GM18517 (cell line): Measurements from ENCODE around the gene ZIC2.
"Not testable (repeated sequence)": the region's sequence is repeated elsewhere in the genome, so short reads cannot be mapped to it uniquely, and the experiment has no call there.

ENCODE experiments used
- ATAC-seq: cut with Tn5 transposase; IDR thresholded peaks from one replicate; pipeline ENCODE4 v1.9.1; 2021; ENCODE audit warnings: mild to moderate bottlenecking, moderate library complexity; ENCODE audit not compliant: unreplicated experiment

The ZIC2 gene

DNA sequence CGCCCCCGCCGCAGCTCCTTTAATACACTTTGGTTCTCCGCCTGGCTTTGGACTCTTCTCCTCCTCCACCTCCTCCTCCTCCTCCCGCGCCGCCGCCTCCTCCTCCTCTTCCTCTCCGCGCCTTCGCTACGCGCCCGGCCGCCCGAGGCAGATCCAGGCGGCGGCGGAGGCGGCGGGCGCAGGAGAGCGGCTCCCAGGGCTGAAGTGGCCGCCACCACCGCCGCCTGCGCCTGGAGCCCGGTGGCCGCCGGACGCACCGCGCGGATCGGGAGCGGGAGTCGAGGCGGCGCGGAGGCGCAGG lies at the start of gene ZIC2:
Gene ZIC2, plus strand, starts transcription at position 50 of the 301 bp plus-strand sequence. CDS start 281 bp downstream, outside the sequence.
- no peak for ATAC-seq

DNA sequence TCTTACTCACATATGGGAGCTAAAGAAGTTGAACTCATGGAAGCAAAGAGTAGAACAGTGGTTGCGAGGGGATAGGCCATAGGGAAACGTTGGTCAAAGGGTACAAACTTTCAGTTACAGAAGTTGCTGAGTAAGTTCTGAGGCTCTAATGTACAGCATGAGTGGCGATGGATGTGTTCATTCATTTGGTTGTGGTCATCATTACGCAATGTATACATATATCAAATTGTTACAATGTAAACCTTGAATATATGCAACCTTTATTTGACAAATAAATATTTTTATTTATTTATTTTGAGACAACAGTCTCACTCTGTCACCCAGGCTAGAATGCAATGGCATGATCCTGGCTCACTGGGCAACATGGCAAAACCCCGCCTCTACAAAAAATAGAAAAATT lies 48.7 kb upstream of the ZIC2 start:
- no peak for ATAC-seq

DNA sequence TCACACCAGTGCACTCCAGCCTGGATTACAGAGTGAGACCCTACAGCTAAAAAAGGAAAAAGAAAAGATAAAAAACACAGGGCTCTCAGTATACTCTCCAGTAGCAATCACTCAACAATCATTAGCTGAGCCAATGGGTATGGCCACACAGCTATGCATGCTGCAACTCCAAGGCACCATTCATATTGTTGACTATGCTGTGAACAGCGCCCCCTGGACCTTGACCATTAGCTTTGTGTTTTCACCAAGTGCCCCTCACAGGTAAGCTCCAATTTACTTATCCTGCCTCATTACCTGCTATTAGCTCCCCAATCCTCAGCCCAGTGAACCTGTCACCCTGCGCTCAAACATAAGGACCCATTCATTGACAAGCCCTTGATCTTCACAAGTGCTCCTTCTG lies 45.8 kb upstream of the ZIC2 start:
- ATAC-seq = no peak

DNA sequence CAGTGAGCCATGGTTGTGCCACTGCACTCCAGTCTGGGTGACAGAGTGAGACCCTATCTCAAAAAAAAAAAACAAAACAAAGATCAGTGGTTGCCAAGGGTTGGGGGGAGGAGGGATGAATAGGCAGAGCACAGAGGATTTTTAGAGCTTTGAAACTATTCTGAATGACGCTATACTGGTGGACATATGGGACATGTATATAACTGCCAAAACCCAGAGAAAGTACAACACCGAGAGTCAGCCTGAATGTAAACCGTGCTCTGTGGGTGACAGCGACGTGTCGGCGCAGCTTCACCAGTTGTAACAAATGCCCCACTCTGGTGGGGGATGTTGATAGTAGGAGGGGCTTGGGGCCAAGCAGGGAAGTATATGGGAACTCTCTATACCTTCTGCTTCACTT lies 42.9 kb upstream of the ZIC2 start:
- ATAC-seq = no peak

DNA sequence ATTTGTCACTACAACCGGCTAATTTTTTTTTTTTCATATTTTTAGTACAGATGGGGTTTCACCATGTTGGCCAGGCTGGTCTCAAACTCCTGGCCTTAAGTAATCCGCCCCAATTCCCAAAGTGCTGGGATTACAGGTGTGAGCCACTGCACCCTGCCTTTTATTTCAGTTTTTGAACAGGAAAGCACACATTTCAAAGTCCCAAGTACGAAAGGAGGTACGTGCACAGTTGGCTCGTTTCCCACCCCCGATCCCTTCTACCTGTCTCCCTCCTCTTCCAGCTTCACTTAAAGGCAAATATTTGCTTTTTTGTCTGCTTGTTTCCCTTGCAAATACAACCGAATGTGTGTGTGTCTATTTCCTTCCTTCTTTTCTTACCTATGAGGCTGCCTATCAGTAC lies 40.5 kb upstream of the ZIC2 start:
- ATAC-seq = no peak

DNA sequence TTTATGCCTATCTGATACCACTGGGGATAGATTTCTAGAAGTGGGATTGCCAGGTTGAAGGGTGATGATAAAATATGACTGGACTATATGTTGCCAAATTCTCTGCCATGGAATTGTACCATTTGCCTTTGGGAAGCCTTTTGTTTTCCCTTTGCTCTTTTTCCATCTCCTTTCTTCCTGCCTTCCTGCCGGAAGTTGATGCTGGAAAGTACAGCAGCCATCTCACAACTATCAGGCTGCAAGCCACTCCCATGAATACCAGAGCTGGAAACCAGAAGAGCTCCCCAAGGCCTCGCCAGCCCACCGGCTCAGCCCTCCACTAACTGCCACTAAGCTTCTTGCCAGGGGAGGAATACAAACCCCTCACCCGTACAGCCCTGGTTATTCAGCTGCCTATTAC lies 39.7 kb upstream of the ZIC2 start:
- ATAC-seq = no peak

DNA sequence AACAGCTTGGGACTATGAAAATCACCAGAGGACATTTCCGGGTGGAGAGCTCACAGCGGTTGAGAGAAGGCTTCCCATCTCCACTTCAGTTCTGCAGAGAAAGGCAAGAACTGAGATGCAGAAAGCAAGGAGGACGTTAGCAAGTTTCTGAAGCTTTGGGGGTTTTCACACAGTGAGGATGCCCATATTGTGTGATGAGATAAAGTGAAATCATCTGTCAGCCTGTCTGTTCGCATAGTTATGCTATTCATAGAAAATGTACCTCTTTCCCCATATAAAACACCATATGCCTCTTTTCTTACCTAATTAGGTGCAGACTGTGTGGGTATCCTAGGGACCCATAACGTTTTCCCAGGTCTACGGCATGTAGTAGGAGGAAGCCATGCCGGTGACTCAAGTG lies 37.5 kb upstream of the ZIC2 start:
- ATAC-seq = no peak

DNA sequence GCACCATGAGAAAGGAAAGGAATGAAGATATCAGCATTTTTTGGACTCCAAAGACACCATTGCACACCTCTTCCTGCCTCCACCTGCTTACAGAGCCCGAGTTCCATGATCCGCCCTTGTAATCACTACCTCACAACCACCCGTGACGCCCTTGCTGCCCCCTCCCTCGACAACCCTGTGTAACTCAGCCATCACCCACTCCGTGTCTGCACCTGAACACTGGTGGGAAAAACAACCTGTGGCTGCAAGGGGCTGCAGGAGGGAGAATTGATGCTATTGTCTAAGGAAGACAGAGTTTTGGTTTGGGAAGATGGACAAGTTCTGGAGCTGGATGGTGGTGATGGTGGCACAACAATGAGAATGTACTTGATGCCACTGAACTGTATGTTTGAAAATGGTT lies 37.0 kb upstream of the ZIC2 start:
- no peak for ATAC-seq

DNA sequence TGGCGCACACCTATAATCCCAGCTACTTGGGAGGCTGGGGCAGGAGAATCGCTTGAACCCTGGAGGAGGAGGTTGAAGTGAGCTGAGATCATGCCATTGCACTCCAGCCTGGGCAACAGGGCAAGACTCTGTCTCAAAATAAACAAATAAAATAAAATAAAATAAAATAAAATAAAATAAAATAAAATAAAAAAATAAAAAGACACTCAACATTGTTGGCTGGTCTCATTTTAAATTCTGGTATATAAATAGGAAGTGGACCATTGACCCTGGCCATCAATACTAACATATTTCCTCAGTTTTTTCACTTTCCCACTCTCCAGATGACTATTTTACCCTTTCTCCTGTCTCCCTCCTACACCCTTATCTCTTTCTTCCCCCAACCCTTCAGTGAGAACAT lies 36.1 kb upstream of the ZIC2 start:
- ATAC-seq = not testable (repeated sequence)

DNA sequence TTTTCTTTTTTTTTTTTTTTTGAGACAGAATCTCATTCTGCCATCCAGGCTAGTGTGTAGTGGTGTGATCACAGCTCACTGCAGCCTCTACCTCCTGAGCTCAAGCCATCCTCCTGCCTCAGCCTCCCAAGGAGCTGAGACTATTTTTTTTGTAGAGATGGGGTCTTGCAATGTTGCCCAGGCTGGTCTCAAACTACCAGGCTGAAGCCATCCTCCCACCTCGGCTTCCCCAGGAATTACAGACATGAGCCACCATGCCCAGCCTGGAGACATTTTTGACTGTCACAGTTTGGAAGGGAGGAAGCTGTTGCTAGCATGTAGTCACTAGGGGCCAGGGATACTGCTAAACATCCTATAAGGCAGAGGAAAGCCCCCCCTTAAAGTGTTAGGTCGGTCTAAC lies 33.9 kb upstream of the ZIC2 start:
- ATAC-seq = no peak

DNA sequence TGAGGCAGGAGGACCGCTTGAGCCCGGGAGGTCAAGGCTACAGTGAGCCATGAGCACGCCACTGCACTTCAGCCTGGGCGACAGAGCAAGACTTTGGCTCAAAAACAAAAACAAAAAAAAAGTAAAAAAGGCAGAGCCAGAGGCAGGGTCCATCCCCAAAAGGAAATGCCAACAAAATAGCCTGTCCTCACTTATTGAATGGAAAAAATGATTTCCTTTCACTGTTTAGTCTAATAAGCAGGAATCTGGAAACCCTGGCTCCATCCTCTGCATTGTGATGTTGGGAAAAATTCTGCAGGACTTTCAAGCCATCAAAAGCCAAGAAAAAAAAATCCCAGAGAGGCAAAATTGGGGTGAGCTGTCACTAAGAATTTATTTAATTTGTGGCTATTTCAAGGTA lies 33.2 kb upstream of the ZIC2 start:
- ATAC-seq = no peak

DNA sequence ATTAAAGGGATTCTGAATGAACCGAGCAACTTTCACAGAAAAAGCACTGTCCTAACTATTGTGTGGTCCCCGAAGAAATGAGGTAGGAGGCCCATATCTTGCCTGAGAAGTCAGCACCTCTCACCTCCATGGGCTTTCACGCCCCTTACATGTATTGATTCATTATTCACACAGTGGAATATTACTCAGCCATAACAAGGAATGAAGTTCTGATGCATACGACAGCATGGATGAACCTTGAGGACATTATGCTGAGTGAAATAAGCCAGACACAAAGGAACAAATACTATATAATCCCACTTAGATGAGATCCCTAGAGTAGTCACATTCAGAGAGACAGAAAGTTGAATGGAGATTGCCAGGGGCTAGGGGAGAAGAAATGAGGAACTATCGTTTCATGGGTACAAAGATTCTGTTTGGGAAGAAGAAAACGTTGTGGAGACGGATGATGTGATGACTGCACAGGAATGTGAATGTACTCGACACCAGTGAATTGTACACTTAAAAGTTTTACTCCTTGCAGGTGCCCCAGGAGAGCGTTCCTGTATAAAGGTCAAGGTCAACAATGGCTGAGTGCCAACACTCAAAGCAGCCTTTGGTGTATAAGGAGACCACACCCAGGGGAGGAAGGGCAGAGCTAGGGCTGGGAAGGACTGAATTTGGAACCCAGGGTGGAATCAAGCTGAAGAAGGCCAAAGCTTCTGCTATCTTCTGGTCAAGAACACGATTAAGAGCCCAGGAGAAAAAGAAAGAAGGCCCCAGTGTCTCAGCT lies 32.5 kb upstream of the ZIC2 start:
- ATAC-seq = no peak

DNA sequence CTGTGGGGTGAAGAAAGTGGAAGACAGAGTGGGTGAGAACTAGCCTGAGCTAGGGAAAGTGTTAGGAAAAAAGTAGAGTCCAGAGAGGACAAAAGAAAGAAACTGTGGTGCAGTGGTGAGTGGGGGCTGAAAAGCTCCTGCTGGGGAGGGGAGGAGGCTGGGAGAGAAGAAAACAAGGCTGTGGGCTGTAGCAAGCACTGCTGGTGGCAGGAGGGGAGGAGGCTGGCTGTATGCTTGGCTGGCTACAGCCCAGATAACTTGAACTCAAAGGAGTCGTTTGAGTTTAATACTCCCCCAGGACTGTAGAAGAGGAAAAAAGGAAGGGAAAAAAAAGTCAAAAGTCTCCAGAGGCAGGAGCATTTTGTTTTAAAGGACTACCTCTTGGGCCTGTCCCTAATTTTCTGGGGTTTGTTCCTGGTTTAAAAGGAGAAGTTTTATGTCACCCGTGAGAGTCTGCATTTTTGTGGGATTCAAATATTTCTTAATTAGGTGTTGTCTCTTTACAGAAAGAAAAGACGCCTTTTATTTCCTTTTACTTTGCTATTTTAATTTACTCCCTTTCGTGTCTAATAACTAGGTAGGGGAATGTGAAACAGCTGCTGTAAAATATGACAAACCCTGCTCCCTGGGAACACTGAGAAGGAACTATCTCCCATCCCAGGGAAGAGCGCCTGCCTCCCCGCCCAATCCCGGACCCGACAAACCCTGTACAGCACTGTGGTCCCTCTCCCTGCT lies 31.7 kb upstream of the ZIC2 start:
- no peak for ATAC-seq

DNA sequence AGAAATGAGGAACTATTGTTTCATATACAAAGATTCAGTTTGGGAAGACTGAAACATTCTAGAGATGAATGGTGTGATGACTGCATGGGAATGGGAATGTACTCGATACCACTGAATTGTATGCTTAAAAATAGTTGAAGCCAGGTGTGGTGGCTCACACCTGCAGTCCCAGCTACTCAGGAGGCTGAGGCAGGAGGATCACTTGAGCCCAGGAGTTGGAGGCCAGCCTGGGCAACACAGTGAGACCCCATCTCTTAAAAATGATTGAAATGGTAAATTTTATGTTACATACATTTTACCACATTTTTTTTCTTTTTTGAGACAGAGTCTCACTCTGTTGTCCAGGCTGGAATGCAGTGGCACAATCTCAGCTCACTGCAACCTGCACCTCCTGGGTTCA lies 29.9 kb upstream of the ZIC2 start:
- ATAC-seq = not testable (repeated sequence)

DNA sequence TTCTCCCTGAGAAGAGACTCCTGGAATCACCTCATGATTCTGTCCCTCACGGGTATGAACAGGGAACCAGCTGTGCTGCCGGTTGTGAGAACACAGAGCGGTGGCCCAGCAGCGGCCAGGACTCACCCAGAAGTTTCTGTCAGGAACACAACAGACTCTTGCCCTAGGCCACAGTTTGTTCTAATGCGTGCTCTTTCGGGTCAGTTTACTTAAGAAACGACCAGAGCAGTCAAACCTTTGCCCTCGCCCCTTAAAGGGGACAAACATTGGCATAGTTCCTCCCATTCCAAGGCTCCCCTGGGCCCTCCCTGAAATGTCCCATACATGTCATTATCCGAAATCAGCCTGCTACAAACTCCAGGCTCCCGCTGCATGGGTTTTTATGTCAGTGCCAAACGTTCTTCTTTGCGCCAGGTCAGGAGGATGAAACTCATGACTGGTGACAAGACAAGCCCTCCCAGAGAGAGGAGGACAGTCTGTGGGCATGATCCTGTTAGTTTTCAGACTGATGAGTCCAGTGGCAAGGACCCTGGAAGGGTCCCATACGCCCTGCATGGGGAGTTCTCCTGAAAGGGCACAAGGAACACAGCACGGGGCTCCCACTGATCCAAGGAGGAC lies 28.3 kb upstream of the ZIC2 start:
- no peak for ATAC-seq

DNA sequence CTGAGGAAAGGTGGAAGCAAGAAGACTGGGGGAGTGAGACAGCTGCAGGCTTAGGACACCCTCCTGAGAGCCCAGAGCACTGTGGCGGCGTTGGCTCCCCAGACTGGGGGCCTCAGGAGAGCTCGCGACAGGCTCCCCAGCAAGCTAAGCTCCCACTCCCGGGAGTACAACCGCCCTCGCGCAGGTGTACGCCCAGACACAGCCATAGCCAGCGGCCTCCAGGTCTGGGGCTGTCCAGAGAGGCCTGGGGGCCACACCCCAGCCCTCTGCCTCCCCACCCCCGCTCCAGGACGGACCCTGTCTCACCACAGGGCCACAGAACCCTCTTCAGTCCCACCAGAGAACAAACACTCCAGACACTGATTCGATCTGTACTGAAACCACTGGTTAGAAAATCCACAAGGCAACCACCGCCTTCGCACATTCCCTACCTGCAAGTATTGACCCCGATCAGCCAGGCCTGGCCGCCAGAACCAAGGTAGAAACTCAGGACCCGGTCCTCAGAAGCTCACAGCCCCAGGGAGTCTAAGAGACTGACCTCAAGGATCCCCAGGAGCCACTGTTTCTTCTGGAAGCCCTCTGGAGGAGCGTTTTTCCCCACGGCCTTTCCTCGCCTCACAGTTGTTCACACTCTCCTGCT lies 26.4 kb upstream of the ZIC2 start:
- ATAC-seq = no peak

DNA sequence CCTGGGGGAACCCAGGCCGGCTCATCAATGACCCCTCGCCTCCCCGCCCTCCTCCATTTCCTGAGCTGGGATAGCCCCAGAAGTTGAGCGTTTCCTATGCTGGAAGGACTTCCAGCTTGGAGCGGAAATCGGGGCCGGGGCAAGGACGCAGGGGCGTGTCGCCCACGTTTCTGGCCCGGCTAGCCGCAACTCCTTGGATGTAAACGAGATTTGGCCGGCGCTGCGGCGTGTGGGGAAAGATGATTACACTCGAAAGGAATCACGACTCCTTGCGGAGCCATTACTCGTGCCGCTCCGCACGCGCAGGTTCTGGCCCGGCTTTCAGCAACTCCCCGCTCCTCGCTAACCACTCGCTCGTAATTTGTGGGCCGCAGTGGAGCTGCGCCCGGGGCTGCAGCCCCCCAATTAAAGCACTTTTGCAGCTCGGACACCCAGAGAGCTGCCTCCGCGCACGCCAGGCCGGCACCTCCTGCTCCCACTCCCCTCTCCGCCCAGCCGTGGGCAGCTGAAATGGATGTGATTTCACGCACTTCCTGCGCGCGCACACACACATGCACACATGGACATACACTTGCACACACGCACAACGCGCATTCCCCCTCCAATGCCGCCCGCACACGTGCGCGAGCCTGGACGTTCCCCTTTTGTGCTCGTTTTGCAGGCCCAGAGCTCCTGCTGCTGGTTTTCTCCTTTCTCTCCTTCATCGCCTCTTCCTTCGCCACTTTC lies 25.7 kb upstream of the ZIC2 start:
- no peak for ATAC-seq

DNA sequence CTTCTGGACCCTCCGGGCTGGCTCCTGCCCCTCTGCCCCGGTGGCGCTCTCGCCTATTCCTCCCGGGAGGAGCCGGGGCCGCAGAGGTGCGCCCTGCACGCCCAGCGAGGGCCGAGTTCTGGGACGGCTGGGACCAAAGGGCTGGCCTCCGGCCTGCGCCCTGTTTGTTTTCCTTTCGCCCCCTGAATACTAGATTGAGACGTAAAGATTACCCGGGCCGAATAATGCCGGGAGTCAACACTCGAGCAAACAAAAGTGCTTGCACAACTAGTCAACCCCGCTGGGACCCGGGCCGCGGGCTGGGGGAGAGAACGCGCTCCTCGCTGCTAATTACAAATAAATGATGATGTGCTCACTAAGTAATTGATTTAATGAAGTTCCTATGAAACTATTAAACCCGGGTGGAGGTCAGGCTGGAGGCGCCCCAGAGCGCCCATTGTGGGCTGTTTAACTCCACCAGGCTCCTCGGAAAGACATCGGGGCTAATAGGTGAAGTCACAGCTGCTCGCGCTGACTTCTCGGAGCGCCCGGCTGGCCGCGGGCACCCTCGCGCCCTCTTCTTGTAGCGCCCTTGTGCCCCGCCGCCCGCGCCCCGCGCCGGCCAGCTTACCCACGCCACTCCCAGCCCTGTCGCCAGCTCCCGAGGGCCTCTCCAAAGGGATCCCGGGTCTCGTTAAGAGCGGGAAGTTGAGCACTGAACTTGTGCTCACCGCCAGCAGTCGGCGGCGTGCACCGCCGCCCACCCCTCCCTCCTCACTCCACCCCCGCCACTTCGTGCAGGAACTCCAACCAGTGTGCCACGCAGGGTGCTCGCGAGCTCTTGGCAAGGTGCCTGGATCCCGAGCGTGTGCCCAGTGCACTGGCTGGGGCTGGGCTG lies 24.9 kb upstream of the ZIC2 start:
- no peak for ATAC-seq

DNA sequence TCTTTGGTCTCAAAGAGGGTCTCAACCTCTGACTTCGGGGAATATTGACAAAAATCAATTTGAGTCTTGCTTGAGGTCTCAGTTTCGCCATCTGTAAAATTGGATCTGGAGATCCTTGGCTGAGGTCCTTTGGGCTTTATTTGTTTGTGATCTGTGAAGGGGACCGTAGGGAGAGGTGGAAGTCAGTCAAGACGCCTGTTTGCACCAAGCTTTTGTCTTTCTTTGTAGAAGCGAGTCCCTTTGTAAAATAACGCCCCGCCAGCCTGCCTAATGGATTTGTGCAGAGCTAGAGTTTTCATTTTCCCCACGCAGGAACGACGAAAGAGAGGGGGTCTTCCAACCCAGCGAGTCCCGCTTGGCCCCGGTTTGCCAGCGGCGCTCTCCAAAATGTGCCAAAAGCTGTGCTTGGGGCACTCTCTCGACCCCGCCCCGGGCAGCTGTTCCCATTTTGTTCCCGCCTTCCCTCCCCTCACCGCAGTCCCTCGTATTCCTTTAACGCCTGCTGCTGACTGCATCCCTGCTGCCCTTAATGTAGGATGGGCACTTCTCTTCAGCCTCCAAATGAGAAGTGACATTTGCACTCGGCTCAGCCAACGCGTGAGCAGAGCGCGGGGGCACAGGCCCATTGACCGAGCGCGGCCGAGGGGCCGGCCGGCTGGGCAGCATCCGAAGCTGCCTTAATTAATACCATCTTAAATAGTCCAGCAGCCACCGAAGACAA lies 23.0 kb upstream of the ZIC2 start:
- ATAC-seq = no peak

DNA sequence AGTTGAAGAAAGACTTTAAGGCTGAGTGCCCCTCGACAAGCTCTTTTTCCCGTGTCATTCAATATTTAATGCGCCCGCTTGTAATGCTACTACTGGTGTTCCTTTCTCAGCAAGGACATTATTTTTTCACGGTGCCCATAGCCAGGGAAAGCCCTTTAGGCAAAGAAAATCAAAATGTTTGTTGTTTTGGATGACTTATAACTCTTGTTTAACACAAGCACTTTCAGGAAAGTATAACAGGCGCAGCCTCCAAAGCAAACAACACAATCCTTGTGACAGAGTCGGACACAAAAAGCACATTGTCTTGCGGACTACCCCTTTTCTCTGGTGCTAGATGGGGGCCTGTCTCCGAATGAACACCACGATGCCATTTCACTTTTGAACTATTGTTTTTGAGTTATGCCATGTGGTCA lies 22.5 kb upstream of the ZIC2 start:
- ATAC-seq = no peak
